GM19463 (cell line): ENCODE results near the gene SEMA5A.

Source experiments
- ATAC-seq: cut with Tn5 transposase; IDR thresholded peaks from one replicate; pipeline ENCODE4 v1.9.1; 2021; ENCODE audit warnings: mild to moderate bottlenecking, moderate library complexity; ENCODE audit not compliant: unreplicated experiment

Gene SEMA5A

GRCh38 chr5:9233035-9233434, 312.8 kb downstream of the SEMA5A start:
- no peak for ATAC-seq

GRCh38 chr5:9231842-9232241, 314.0 kb downstream of the SEMA5A start:
- ATAC-seq, result no peak

- ATAC-seq, result no peak
These were observed 315.5 kb downstream of the SEMA5A start for GRCh38 chr5:9230355-9230754.

GRCh38 chr5:9226016-9226536, 319.8 kb downstream of the SEMA5A start:
- ATAC-seq, result peak; percentile 48

- ATAC-seq, result no peak
These were observed 323.6 kb downstream of the SEMA5A start for GRCh38 chr5:9222054-9222976.

- no peak for ATAC-seq
These were observed 327.5 kb downstream of the SEMA5A start for GRCh38 chr5:9218358-9218757.

- no peak for ATAC-seq
These were observed 333.3 kb downstream of the SEMA5A start for GRCh38 chr5:9212605-9213004.

GRCh38 chr5:9209846-9210492, 335.9 kb downstream of the SEMA5A start:
- no peak for ATAC-seq

GRCh38 chr5:9207817-9208418, 338.0 kb downstream of the SEMA5A start:
- no peak for ATAC-seq

GRCh38 chr5:9202636-9203035, 343.2 kb downstream of the SEMA5A start:
- no peak for ATAC-seq

GRCh38 chr5:9201761-9202160, 344.1 kb downstream of the SEMA5A start:
- no peak for ATAC-seq

GRCh38 chr5:9201011-9201410, 344.9 kb downstream of the SEMA5A start:
- no peak for ATAC-seq

- ATAC-seq, result no peak
These were observed 347.5 kb downstream of the SEMA5A start for GRCh38 chr5:9198394-9198793.

- peak; percentile 98 for ATAC-seq
These were observed 348.0 kb downstream of the SEMA5A start for GRCh38 chr5:9197881-9198260.

GRCh38 chr5:9196403-9197227, 349.3 kb downstream of the SEMA5A start:
- ATAC-seq, result no peak

- no peak for ATAC-seq
These were observed 351.4 kb downstream of the SEMA5A start for GRCh38 chr5:9194509-9194908.

- no peak for ATAC-seq
These were observed 353.6 kb downstream of the SEMA5A start for GRCh38 chr5:9192266-9192665.

- ATAC-seq, result no peak
These were observed 356.2 kb downstream of the SEMA5A start for GRCh38 chr5:9189681-9190080.

GRCh38 chr5:9188956-9189355, 356.9 kb downstream of the SEMA5A start:
- ATAC-seq, result no peak

- no peak for ATAC-seq
These were observed 357.7 kb downstream of the SEMA5A start for GRCh38 chr5:9188131-9188530.

- ATAC-seq, result no peak
These were observed 358.3 kb downstream of the SEMA5A start for GRCh38 chr5:9187614-9188013.
